ENCODE results near the gene DLL1.

DNA sequence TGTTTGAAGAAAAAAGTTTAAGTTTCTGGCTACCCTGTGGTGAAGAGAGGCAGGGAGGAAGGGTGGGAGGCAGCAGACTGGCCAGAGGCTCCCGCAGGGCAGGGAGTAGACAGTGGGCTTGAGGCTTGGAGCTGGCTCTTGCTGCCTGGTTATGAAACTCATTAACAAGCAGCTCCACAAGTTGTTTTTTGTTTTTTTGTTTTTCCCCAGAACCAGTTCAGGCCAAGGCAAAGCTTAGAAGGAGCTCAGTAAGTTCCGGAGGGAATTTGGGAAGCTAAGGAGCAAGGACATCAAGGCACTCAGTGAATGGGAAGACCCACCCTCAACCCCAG is 4.0 kb downstream of the DLL1 start:
- TF ChIP-seq, protein P1, sequence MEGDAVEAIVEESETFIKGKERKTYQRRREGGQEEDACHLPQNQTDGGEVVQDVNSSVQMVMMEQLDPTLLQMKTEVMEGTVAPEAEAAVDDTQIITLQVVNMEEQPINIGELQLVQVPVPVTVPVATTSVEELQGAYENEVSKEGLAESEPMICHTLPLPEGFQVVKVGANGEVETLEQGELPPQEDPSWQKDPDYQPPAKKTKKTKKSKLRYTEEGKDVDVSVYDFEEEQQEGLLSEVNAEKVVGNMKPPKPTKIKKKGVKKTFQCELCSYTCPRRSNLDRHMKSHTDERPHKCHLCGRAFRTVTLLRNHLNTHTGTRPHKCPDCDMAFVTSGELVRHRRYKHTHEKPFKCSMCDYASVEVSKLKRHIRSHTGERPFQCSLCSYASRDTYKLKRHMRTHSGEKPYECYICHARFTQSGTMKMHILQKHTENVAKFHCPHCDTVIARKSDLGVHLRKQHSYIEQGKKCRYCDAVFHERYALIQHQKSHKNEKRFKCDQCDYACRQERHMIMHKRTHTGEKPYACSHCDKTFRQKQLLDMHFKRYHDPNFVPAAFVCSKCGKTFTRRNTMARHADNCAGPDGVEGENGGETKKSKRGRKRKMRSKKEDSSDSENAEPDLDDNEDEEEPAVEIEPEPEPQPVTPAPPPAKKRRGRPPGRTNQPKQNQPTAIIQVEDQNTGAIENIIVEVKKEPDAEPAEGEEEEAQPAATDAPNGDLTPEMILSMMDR (IDR thresholded peaks at IDR 0.05) = no peak
- TF ChIP-seq EP300 (IDR thresholded peaks at IDR 0.05) (no peak), POLR2A (IDR thresholded peaks at IDR 0.05) (no peak)

Measured in stomach (tissue), 4 donors.